H7 (cell line): Measurements from ENCODE around the gene UBXN1. TPM values are rescaled to one million over a fixed set of nuclear protein-coding genes. Genes with fewer than 3 reads are reported as not detected.

Experiments used
- DNase-seq: peaks from one replicate; pipeline ENCODE4 v3.0.0; 2012
- H3K27me3 ChIP-seq: 2 replicates; pipeline ENCODE4 v1.6.0; 2011; ENCODE audit warnings: mild to moderate bottlenecking, low read length; ENCODE audit not compliant: control insufficient read depth, insufficient read depth
- H3K36me3 ChIP-seq: replicated peaks from 2 replicates; pipeline ENCODE4 v1.5.1; 2011; ENCODE audit warnings: low read length; ENCODE audit not compliant: control insufficient read depth, insufficient read depth
- H3K4me3 ChIP-seq: 2 replicates; pipeline ENCODE4 v1.5.1; 2011; ENCODE audit warnings: low read depth, mild to moderate bottlenecking, control low read depth, low read length, moderate library complexity; ENCODE audit not compliant: insufficient read depth
- total RNA-seq: library from RNA; depleted of rRNA; stranded (reverse); fragments of >200 nt; shearing (Covaris generic); gene quantifications from 2 replicates; pipeline ENCODE4 v1.2.3, GENCODE V29; 2014; rRNA removed

The UBXN1 gene
- total RNA-seq, 1 experiment from 2014 or later: 79.2 TPM

- Histone ChIP-seq H3K36me3 (peaks cover 9% of the 10 kb centered on the region), H3K27me3 (no peaks in the 10 kb centered on the region)
Observed at GRCh38 chr11:62649486-62649885, 29.4 kb downstream of the UBXN1 start.

DNA sequence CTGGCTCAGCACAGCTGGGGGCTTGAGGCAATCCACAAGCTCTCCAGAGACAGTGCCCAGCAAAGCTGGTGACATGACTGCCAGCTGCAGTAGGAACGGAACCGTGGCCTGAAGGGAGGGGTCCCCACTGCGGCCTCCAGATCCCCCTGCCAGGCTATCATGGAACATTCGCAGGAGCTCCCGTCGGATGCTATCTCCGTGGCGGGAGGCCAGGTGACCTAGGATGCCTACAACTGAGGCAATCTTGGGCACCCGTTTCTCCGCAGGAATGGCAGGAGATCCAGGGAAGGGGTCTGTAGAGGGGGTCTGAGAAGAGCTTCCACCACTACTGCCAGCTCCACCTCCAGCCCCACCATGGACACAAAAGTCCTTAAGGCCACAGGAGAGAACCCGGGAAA, 29.9 kb downstream of the UBXN1 start:
- H3K4me3 ChIP-seq: no peak overlapping the region
- DNase-seq: no peak
- H3K27me3 ChIP-seq: no peaks in the 10 kb centered on the region
- peaks cover 12% of the 10 kb centered on the region for H3K36me3 ChIP-seq

More at GRCh38 chr11:62649486-62649885, 29.4 kb downstream of the UBXN1 start:
- DNase-seq: no peak
- no peak overlapping the region for H3K4me3 ChIP-seq

DNA sequence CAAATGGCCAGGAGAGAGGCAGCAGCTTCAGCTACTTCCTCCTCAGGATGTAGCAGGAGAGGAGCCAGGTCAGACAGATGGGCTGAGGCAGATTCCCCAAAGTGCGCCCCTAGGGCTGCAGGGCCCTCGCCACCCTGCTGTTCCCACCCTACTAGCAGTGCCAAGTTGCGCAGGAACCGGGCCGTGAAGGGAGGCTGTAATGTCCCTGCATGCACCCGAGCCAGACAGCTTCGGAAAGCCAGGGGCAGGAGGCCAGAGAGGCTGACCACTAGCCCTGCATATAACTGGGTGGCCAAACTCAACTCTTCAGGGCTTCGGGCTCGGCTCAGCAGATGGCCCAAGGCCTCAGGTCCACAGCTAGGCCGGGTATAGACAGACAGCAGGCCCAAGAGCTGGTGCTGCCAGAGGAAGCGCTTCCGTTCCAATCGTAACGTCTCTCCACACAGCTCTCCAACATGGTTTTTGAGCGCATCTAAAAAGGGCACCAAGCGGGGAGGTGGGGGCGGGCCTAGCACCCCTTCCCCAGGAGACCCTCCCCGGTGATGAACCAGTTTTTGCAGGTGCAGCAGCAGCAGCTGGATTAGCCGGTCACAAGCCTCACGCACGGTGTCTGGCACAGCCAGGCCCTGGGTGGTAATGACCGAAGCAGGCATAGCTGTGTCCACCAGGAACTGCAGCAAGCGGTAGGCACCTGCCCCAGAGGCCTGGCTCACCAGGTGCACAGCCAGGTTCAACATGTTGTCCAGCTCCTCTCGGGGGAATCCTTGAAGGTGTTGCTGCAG, 30.5 kb downstream of the UBXN1 start:
- no peak for DNase-seq
- Histone ChIP-seq H3K36me3 (peaks cover 12% of the 10 kb centered on the region), H3K27me3 (no peaks in the 10 kb centered on the region), H3K4me3 (no peak overlapping the region)

DNA sequence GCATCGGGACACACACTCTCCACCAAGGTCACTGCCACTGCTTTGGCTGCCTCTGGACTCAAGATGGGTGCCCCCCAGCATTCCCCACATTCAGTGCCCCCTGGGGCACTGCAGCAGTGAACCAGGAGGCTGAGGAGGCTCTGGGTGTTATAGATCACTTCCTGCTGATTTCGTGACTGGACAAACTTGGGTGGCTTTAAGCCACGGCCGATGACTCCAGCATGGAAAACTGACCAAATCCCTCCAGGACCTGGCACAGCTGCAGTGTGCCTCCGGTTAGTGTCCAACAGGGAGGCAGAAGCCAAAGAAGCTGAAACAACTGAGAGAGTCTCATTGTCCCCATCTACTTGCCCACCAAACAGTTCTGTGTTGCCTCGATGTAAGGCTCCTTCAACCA, 31.3 kb downstream of the UBXN1 start:
- H3K36me3 ChIP-seq: peaks cover 12% of the 10 kb centered on the region
- H3K27me3 ChIP-seq: no peaks in the 10 kb centered on the region
- H3K4me3 ChIP-seq: no peak overlapping the region
- no peak for DNase-seq

DNA sequence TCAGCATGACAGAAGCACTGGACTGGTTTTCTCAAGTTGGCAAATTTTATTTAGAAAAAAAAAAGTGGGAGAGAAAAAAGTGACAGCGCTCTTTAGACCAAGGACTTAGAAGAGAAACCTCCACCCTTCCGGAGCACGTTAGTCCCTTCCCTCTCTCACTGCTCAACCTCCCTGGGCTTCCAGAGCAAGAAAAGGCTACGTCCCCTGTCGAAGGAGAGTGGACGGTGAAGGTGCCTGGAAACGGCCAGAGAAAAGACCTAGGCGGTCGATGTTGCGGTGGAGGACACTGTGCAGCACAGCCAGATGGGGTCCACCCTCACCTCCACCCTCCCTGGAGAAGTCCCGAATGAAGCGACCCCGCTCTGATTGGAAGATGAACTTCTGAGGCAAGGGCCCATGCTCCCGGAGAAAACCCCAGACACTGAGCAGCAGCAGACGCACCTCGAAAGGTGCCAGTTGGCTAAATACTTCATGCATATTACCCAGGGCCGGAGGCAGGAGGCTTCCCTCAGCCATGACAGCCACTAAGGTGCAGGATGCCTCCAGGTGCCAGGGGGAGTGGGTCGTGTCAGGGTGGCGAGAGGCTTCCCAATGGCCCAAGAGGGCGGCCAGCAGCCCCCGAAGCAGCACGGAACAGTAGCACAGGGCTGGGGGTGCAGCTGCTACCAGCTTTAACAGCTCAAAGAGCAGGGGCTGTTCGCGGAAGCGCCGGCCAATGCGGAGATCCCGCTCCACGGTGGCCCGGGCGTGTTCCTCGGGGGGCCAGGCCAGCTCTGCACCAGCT, 31.9 kb downstream of the UBXN1 start:
- no peak for DNase-seq
- Histone ChIP-seq H3K4me3 (0 out of 2 replicates have a peak overlapping the region, but pooled peaks have one; percentile 2), H3K36me3 (peaks cover 12% of the 10 kb centered on the region), H3K27me3 (no peaks in the 10 kb centered on the region)

DNA sequence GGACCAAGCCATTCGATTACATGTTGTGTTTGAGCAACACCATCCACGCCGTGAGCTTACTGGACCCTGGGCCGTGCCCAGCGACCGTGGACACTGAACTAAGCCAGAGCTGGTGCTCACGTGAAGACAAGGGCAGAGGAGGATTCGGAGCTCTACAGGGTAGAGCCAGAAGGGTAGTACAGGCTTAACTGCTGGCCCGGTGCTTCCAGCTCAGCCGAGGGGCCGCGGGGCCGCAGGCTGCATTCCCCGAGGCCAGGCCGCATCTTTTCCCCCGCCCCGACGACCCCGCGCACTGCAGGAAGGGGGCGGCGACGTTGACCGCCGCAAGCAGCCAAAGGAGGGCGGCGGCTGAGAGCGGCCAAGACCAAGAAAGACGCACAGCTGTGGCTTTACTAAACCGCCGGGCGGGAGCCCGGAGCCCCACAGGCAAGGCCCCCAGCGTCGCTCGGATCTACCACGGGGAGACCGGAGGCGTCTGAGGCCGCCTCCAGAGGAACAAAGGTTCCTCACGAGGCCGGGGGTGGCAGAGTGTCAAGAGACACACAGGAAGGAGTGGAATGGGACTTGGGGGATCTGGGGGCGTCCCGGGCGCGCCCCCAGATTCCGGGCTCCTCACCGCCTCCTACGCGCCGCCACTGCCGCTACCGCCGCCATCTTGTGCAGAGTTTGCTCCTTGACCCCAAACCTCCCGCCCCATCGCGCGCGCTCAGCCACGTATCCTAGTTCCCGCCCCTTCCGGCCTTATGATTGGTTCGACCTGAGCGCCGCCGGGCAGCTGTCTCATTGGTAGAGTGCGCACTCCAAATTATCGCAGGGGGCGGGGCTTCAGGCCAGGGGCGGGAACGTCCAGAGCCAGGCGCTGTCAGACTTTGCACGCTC, 32.7 kb downstream of the UBXN1 start, which contains the start of gene GANAB:
Gene GANAB (minus strand): TSS at position 668 of the 879 bp plus-strand sequence. CDS start 14 bp downstream, at position 654.
- Histone ChIP-seq H3K36me3 (peaks cover 12% of the 10 kb centered on the region), H3K27me3 (no peaks in the 10 kb centered on the region), H3K4me3 (peak within 1 kb of the TSS; percentile 99)
- DNase-seq: peak; percentile 100

GRCh38 chr11:62645671-62645945, 33.3 kb downstream of the UBXN1 start:
- no peak for DNase-seq
- no peaks in the 10 kb centered on the region for H3K27me3 ChIP-seq
- H3K36me3 ChIP-seq: peaks cover 12% of the 10 kb centered on the region
- H3K4me3 ChIP-seq: peak overlapping the region; percentile 99

- no peak for DNase-seq
- Histone ChIP-seq H3K4me3 (no peak overlapping the region), H3K27me3 (no peaks in the 10 kb centered on the region), H3K36me3 (peaks cover 11% of the 10 kb centered on the region)
Observed at GRCh38 chr11:62644220-62644619, 34.7 kb downstream of the UBXN1 start.

- peaks cover 66% of the 10 kb centered on the region for H3K36me3 ChIP-seq
- H3K4me3 ChIP-seq: no peak overlapping the region
- DNase-seq: no peak
- no peaks in the 10 kb centered on the region for H3K27me3 ChIP-seq
Observed at GRCh38 chr11:62632492-62632891, 46.4 kb downstream of the UBXN1 start.

DNA sequence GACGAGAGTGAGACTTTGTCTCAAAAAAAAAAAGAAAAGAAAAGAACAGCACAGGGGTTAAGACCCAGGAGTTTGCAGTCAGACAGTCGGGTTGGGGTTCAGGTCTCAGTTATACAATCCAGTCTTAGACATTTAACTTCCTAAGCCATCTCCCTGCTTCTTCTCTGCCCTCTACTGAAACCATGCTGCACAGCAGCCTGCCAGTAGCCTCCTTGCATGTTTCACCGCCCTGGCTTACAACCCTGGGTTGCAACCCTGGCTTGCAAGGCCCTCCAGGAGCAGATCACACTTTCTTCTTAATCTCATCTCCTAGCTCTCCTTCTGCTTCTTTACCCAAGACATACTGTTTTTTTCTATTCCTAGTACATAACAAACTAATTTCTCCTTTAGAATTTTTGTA, 51.2 kb downstream of the UBXN1 start:
- Histone ChIP-seq H3K36me3 (peaks cover 63% of the 10 kb centered on the region), H3K4me3 (no peak overlapping the region), H3K27me3 (no peaks in the 10 kb centered on the region)
- DNase-seq: no peak

Other genes with a start within 250 kb of the UBXN1 start
- 8.3 and 11.2 TPM in 2 replicates for gene AHNAK, start 132.3 kb downstream of the UBXN1 start, total RNA-seq
- 1,781 and 1,948 TPM in 2 replicates for gene EEF1G, start 105.2 kb downstream of the UBXN1 start, total RNA-seq
- gene TUT1, start 87.5 kb downstream of the UBXN1 start, total RNA-seq: 25.8 and 29.4 TPM in 2 replicates
- 151 and 166 TPM in 2 replicates for gene MTA2, start 77.2 kb downstream of the UBXN1 start, total RNA-seq
- gene EML3, start 66.3 kb downstream of the UBXN1 start, total RNA-seq: 28.0 and 29.3 TPM in 2 replicates
- 1.1 and 2.5 TPM in 2 replicates for gene ROM1, start 65.8 kb downstream of the UBXN1 start, total RNA-seq
- gene B3GAT3, start 57.1 kb downstream of the UBXN1 start, total RNA-seq: 49.9 and 58.3 TPM in 2 replicates
- 173 and 181 TPM in 2 replicates for gene GANAB, start 32.5 kb downstream of the UBXN1 start, total RNA-seq
- 19.5 and 26.1 TPM in 2 replicates for gene INTS5, start 25.8 kb downstream of the UBXN1 start, total RNA-seq
- 107 and 136 TPM in 2 replicates for gene C11orf98, start 13.9 kb downstream of the UBXN1 start, total RNA-seq
- 24.7 and 38.1 TPM in 2 replicates for gene CSKMT, start 13.8 kb downstream of the UBXN1 start, total RNA-seq
- 19.0 and 22.4 TPM in 2 replicates for gene UQCC3, start 7.4 kb downstream of the UBXN1 start, total RNA-seq
- gene LBHD1, start 6.8 kb downstream of the UBXN1 start, total RNA-seq: 2.7 and 4.5 TPM in 2 replicates
- gene LRRN4CL, start 10.5 kb upstream of the UBXN1 start, total RNA-seq: 0.14 and 0.30 TPM in 2 replicates
- gene BSCL2, start 28.4 kb upstream of the UBXN1 start, total RNA-seq: 169 and 200 TPM in 2 replicates
- gene GNG3, start 28.6 kb upstream of the UBXN1 start, total RNA-seq: 0.33 and 3.1 TPM in 2 replicates
- gene HNRNPUL2, start 48.4 kb upstream of the UBXN1 start, total RNA-seq: 7.3 and 10.1 TPM in 2 replicates
- gene TTC9C, start 49.4 kb upstream of the UBXN1 start, total RNA-seq: 45.1 and 63.1 TPM in 2 replicates
- 26.8 and 42.0 TPM in 2 replicates for gene ZBTB3, start 75.1 kb upstream of the UBXN1 start, total RNA-seq
- 155 and 172 TPM in 2 replicates for gene POLR2G, start 82.5 kb upstream of the UBXN1 start, total RNA-seq
- 32.1 and 42.9 TPM in 2 replicates for gene TAF6L, start 92.3 kb upstream of the UBXN1 start, total RNA-seq
- 50.1 and 55.2 TPM in 2 replicates for gene TMEM179B, start 108.3 kb upstream of the UBXN1 start, total RNA-seq
- 30.2 and 42.1 TPM in 2 replicates for gene TMEM223, start 112.9 kb upstream of the UBXN1 start, total RNA-seq
- 19.1 and 19.3 TPM in 2 replicates for gene NXF1, start 126.4 kb upstream of the UBXN1 start, total RNA-seq
- 24.0 and 29.0 TPM in 2 replicates for gene STX5, start 153.0 kb upstream of the UBXN1 start, total RNA-seq
- not detected in 2 replicates for gene TEX54, start 153.8 kb upstream of the UBXN1 start, total RNA-seq
- gene WDR74, start 160.5 kb upstream of the UBXN1 start, total RNA-seq: 153 and 160 TPM in 2 replicates
- gene SLC3A2, start 201.8 kb upstream of the UBXN1 start, total RNA-seq: 271 and 340 TPM in 2 replicates
- gene CHRM1, start 242.3 kb upstream of the UBXN1 start, total RNA-seq: not detected in 2 replicates